ENCODE measurements around the gene CAMTA1. TPM values are rescaled to one million over a fixed set of nuclear protein-coding genes. Genes with fewer than 3 reads are reported as not detected.

The CAMTA1 gene
- total RNA-seq, 1 experiment from 2014 or later: 85.2 TPM

DNA sequence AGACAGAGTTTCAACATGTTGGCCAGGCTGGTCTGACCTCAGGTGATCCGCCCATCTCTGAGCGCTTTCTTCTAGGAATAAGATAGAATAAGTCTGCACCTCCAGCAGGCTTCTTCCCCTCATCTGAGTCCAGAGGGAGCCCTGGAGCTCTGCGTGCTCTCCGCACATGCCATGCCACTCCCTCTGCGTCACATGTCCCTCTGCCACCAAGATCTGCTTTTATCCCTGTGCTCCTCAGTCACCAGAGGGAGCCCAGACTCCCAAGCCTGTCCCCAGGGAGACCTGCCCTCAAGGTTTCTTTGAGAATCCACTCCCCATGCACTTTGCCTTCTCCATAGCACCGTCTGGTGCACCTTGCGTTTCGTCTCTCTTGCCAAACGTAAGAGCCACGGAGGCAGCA lies 213.0 kb downstream of the CAMTA1 start:
- intact Hi-C loops (cut with micrococcal nuclease; ENCODE audit: unreplicated experiment): no loop called here

DNA sequence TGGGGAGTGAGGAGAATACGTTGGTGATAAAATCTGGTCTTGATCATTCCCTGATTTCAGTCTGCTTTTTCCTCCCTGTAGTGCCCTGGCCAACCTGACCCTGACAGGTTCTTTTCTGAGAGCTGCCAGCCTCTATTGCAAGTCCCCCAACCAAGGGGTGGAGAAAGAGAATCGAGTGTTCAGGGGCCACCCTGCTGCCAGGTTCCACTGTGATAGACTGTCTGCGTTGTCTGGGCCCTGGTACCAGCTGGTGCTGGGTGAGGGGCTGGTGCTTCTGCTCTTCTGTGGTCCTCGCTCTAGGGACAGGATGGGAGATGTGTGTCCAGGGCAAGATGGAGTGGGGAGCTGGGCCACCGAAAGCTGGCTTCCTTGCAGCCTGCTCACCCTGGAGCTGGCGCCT lies 214.6 kb downstream of the CAMTA1 start:
- Histone ChIP-seq H3K9me3 (ENCODE audit: low read depth, low read length, poor library complexity, severe bottlenecking) (no peaks in the 10 kb centered on the region), H3K4me3 (ENCODE audit: low read depth, low read length, poor library complexity, severe bottlenecking) (no peak overlapping the region), H3K27me3 (replicated peaks; ENCODE audit: insufficient read depth, low read depth, low read length, poor library complexity) (peaks cover 47% of the 10 kb centered on the region), H3K27ac (ENCODE audit: low read depth, low read length, poor library complexity, severe bottlenecking) (no peak overlapping the region), H3K36me3 (ENCODE audit: insufficient read depth, low read length, poor library complexity, severe bottlenecking) (no peaks in the 10 kb centered on the region), H3K4me1 (ENCODE audit: insufficient read depth, low read length, poor library complexity, severe bottlenecking) (no peaks in the 10 kb centered on the region)
- ChIA-PET CTCF (no interaction called here), POLR2A (ENCODE audit: low non-redundant PET) (no interaction called here)
- intact Hi-C loops (cut with micrococcal nuclease; ENCODE audit: unreplicated experiment): no loop called here
- BruUV-seq (replicated peaks): no TSS peak
- no peak for DNase-seq (ENCODE audit: low spot score)
- TF ChIP-seq, protein P1, sequence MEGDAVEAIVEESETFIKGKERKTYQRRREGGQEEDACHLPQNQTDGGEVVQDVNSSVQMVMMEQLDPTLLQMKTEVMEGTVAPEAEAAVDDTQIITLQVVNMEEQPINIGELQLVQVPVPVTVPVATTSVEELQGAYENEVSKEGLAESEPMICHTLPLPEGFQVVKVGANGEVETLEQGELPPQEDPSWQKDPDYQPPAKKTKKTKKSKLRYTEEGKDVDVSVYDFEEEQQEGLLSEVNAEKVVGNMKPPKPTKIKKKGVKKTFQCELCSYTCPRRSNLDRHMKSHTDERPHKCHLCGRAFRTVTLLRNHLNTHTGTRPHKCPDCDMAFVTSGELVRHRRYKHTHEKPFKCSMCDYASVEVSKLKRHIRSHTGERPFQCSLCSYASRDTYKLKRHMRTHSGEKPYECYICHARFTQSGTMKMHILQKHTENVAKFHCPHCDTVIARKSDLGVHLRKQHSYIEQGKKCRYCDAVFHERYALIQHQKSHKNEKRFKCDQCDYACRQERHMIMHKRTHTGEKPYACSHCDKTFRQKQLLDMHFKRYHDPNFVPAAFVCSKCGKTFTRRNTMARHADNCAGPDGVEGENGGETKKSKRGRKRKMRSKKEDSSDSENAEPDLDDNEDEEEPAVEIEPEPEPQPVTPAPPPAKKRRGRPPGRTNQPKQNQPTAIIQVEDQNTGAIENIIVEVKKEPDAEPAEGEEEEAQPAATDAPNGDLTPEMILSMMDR (conservative IDR thresholded peaks at IDR 0.05; ENCODE audit: low read depth, low read length): no peak
- TF ChIP-seq EZH2 (IDR thresholded peaks at IDR 0.05; ENCODE audit: borderline replicate concordance, low read depth, low read length, poor library complexity, severe bottlenecking): no peak

More for the DNA sequence above, 213.0 kb downstream of the CAMTA1 start:
- H3K4me1 ChIP-seq (ENCODE audit: insufficient read depth, low read length, poor library complexity, severe bottlenecking): no peaks in the 10 kb centered on the region
- no TSS peak for BruUV-seq (replicated peaks)
- TF ChIP-seq, protein P1 (conservative IDR thresholded peaks at IDR 0.05; ENCODE audit: low read depth, low read length): 0 out of 2 replicates have a peak, but pooled peaks have one; percentile 11
- TF ChIP-seq EZH2 (IDR thresholded peaks at IDR 0.05; ENCODE audit: borderline replicate concordance, low read depth, low read length, poor library complexity, severe bottlenecking): no peak
- no peak overlapping the region for H3K4me3 ChIP-seq (ENCODE audit: low read depth, low read length, poor library complexity, severe bottlenecking)
- CTCF ChIA-PET: interaction anchor here (0.7 to 0.9 kb wide), 2 partner anchors 209 to 810 kb away, joined by 3 read pairs; no protein-coding TSS in a partner anchor
- H3K27ac ChIP-seq (ENCODE audit: low read depth, low read length, poor library complexity, severe bottlenecking): no peak overlapping the region
- peak; percentile 37 for DNase-seq (ENCODE audit: low spot score)
- POLR2A ChIA-PET (ENCODE audit: low non-redundant PET): no interaction called here
- H3K9me3 ChIP-seq (ENCODE audit: low read depth, low read length, poor library complexity, severe bottlenecking): no peaks in the 10 kb centered on the region
- H3K36me3 ChIP-seq (ENCODE audit: insufficient read depth, low read length, poor library complexity, severe bottlenecking): no peaks in the 10 kb centered on the region
- H3K27me3 ChIP-seq (replicated peaks; ENCODE audit: insufficient read depth, low read depth, low read length, poor library complexity): peaks cover 39% of the 10 kb centered on the region

DNA sequence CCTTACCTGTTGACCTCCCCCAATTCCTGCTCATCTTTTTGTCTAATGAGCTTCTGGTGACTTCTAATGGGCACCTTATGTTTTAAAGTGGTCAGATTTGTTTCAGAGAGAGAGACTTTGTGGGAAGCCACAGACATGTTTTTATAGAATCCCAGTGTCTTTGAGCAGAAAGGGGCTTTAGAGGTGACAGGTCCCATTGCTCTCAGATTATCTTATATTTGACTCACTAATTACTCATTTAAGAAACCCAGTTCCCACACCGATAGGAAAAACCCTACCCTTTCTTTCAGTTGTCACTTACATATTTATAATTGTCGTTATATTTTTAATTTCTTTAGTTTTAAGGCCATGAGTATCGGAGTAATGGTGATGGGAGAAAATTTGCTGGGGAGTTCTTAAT lies 215.5 kb downstream of the CAMTA1 start:
- no peaks in the 10 kb centered on the region for H3K4me1 ChIP-seq (ENCODE audit: insufficient read depth, low read length, poor library complexity, severe bottlenecking)
- ChIA-PET CTCF (no interaction called here), POLR2A (ENCODE audit: low non-redundant PET) (no interaction called here)
- no peaks in the 10 kb centered on the region for H3K9me3 ChIP-seq (ENCODE audit: low read depth, low read length, poor library complexity, severe bottlenecking)
- no peak overlapping the region for H3K27ac ChIP-seq (ENCODE audit: low read depth, low read length, poor library complexity, severe bottlenecking)
- peaks cover 56% of the 10 kb centered on the region for H3K27me3 ChIP-seq (replicated peaks; ENCODE audit: insufficient read depth, low read depth, low read length, poor library complexity)
- H3K4me3 ChIP-seq (ENCODE audit: low read depth, low read length, poor library complexity, severe bottlenecking): no peak overlapping the region
- TF ChIP-seq EZH2 (IDR thresholded peaks at IDR 0.05; ENCODE audit: borderline replicate concordance, low read depth, low read length, poor library complexity, severe bottlenecking): no peak
- TF ChIP-seq, protein P1 (conservative IDR thresholded peaks at IDR 0.05; ENCODE audit: low read depth, low read length): no peak
- no peak for DNase-seq (ENCODE audit: low spot score)
- H3K36me3 ChIP-seq (ENCODE audit: insufficient read depth, low read length, poor library complexity, severe bottlenecking): no peaks in the 10 kb centered on the region
- intact Hi-C loops (cut with micrococcal nuclease; ENCODE audit: unreplicated experiment): no loop called here
- BruUV-seq (replicated peaks): no TSS peak

Data from A673 (cell line).